ENCODE data around the gene LGALS7B. TPM values are rescaled to one million over a fixed set of nuclear protein-coding genes. Genes with fewer than 3 reads are reported as not detected.

Gene LGALS7B
- total and polyA plus RNA-seq, 10 of the 15 experiments (the other 5 are each of a cell fraction or from before 2014, with no cell fraction given), result not detected

DNA sequence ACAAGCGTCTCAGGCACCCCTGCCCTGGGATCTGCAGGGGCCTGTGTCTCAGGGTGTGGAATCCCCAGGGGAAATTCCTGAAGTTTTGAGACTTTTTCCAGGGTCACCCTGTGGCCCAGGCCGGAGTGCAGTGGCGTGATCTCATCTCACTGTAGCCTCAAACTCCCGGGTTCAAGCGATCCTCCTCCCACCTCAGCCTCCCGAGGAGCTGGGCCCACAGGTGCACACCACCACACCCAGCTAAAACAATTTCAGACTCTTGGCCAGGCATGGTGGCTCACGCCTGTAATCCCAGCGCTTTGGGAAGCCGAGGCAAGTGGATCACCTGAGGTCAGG lies 48.8 kb upstream of the LGALS7B start:
- SMC1A ChIA-PET (ENCODE audit: uncharacterized antibody, unreplicated experiment), result no interaction called here
- no TSS peak for BruUV-seq (replicated peaks)
- RAD21 ChIA-PET (ENCODE audit: unreplicated experiment), result no interaction called here
- intact Hi-C loops (cut with micrococcal nuclease; ENCODE audit: unreplicated experiment), result no loop called here
- POLR2A ChIA-PET, result interaction anchor here (0.7 kb wide), 1 partner anchor 21 kb away, joined by 4 read pairs; no protein-coding TSS in a partner anchor
- no peak overlapping the region for H3K4me3 ChIP-seq
- CTCF ChIA-PET, result interaction anchor here (1.5 kb wide), 1 partner anchor 29 kb away, joined by 4 read pairs; no protein-coding TSS in a partner anchor
- peaks cover 4% of the 10 kb centered on the region for H3K4me1 ChIP-seq (ENCODE audit: control insufficient read depth, insufficient read depth, low read length)
- FAIRE-seq (no peak), ATAC-seq (no peak), DNase-seq (ENCODE audit: low read depth, low spot score) (no peak)
- H3K27me3 ChIP-seq (replicated peaks in 1 of 2; ENCODE audit: control insufficient read depth in 2 of 2, insufficient read depth in 2 of 2, low read length in 1 of 2), result no peaks in the 10 kb centered on the region
- H3K79me2 ChIP-seq (ENCODE audit: control insufficient read depth, insufficient read depth, low read length), result no peaks in the 10 kb centered on the region; the same call in 1 of the 2 replicates
- WGBS (ENCODE audit: insufficient coverage, insufficient replicate concordance, low lambda C conversion rate, missing lambda C conversion rate), result 47% methylated on average over 9 of the region's 9 CpGs
- H3K9me3 ChIP-seq (replicated peaks; ENCODE audit: control insufficient read depth, insufficient read depth, low read length), result no peaks in the 10 kb centered on the region
- H4K20me1 ChIP-seq (ENCODE audit: control insufficient read depth, insufficient read depth), result no peaks in the 10 kb centered on the region
- no peak overlapping the region for H2AFZ ChIP-seq (ENCODE audit: control insufficient read depth, low read depth, low read length)
- H3K36me3 ChIP-seq (ENCODE audit: control insufficient read depth in 2 of 2, insufficient read depth in 2 of 2, low read length in 1 of 2), result no peaks in the 10 kb centered on the region
- no peak overlapping the region for H3K9ac ChIP-seq (ENCODE audit: control insufficient read depth, insufficient read depth, low read length)
- H3K4me2 ChIP-seq (ENCODE audit: control insufficient read depth, insufficient read depth), result no peak overlapping the region
- H3K27ac ChIP-seq (ENCODE audit: control insufficient read depth, insufficient read depth), result no peak overlapping the region
- in situ Hi-C loops (cut with MboI), result no loop called here
- no peak for TF ChIP-seq ZNF217 (IDR thresholded peaks at IDR 0.05)
- no peak for TF ChIP-seq PAX5 (IDR thresholded peaks at IDR 0.05; ENCODE audit: borderline replicate concordance, low read depth, low read length)
- no peak for TF ChIP-seq CBFB (IDR thresholded peaks at IDR 0.05; ENCODE audit: low read depth)
- TF ChIP-seq, protein P1, sequence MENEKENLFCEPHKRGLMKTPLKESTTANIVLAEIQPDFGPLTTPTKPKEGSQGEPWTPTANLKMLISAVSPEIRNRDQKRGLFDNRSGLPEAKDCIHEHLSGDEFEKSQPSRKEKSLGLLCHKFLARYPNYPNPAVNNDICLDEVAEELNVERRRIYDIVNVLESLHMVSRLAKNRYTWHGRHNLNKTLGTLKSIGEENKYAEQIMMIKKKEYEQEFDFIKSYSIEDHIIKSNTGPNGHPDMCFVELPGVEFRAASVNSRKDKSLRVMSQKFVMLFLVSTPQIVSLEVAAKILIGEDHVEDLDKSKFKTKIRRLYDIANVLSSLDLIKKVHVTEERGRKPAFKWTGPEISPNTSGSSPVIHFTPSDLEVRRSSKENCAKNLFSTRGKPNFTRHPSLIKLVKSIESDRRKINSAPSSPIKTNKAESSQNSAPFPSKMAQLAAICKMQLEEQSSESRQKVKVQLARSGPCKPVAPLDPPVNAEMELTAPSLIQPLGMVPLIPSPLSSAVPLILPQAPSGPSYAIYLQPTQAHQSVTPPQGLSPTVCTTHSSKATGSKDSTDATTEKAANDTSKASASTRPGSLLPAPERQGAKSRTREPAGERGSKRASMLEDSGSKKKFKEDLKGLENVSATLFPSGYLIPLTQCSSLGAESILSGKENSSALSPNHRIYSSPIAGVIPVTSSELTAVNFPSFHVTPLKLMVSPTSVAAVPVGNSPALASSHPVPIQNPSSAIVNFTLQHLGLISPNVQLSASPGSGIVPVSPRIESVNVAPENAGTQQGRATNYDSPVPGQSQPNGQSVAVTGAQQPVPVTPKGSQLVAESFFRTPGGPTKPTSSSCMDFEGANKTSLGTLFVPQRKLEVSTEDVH (IDR thresholded peaks at IDR 0.05; ENCODE audit: low read depth, partially characterized antibody), result no peak
- no peak for TF ChIP-seq CREB1 (IDR thresholded peaks at IDR 0.05; ENCODE audit: low read depth)
- TF ChIP-seq PAX8 (IDR thresholded peaks at IDR 0.05), result no peak
- no peak for TF ChIP-seq TCF7 (IDR thresholded peaks at IDR 0.05; ENCODE audit: borderline replicate concordance)
- TF ChIP-seq SIX5 (IDR thresholded peaks at IDR 0.05; ENCODE audit: low read depth, low read length, severe bottlenecking), result no peak
- no peak for TF ChIP-seq ZBED1 (IDR thresholded peaks at IDR 0.05; ENCODE audit: borderline replicate concordance)
- TF ChIP-seq, protein P2, sequence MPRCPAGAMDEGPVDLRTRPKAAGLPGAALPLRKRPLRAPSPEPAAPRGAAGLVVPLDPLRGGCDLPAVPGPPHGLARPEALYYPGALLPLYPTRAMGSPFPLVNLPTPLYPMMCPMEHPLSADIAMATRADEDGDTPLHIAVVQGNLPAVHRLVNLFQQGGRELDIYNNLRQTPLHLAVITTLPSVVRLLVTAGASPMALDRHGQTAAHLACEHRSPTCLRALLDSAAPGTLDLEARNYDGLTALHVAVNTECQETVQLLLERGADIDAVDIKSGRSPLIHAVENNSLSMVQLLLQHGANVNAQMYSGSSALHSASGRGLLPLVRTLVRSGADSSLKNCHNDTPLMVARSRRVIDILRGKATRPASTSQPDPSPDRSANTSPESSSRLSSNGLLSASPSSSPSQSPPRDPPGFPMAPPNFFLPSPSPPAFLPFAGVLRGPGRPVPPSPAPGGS (IDR thresholded peaks at IDR 0.05; ENCODE audit: borderline replicate concordance, insufficient read depth, low read depth, low read length, poor library complexity, severe bottlenecking), result no peak
- TF ChIP-seq, protein P3, sequence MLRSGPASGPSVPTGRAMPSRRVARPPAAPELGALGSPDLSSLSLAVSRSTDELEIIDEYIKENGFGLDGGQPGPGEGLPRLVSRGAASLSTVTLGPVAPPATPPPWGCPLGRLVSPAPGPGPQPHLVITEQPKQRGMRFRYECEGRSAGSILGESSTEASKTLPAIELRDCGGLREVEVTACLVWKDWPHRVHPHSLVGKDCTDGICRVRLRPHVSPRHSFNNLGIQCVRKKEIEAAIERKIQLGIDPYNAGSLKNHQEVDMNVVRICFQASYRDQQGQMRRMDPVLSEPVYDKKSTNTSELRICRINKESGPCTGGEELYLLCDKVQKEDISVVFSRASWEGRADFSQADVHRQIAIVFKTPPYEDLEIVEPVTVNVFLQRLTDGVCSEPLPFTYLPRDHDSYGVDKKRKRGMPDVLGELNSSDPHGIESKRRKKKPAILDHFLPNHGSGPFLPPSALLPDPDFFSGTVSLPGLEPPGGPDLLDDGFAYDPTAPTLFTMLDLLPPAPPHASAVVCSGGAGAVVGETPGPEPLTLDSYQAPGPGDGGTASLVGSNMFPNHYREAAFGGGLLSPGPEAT (IDR thresholded peaks at IDR 0.05; ENCODE audit: low read depth), result no peak
- TF ChIP-seq MEF2A (IDR thresholded peaks at IDR 0.05; ENCODE audit: insufficient read depth, low read depth, low read length), result no peak
- TF ChIP-seq, protein P4, sequence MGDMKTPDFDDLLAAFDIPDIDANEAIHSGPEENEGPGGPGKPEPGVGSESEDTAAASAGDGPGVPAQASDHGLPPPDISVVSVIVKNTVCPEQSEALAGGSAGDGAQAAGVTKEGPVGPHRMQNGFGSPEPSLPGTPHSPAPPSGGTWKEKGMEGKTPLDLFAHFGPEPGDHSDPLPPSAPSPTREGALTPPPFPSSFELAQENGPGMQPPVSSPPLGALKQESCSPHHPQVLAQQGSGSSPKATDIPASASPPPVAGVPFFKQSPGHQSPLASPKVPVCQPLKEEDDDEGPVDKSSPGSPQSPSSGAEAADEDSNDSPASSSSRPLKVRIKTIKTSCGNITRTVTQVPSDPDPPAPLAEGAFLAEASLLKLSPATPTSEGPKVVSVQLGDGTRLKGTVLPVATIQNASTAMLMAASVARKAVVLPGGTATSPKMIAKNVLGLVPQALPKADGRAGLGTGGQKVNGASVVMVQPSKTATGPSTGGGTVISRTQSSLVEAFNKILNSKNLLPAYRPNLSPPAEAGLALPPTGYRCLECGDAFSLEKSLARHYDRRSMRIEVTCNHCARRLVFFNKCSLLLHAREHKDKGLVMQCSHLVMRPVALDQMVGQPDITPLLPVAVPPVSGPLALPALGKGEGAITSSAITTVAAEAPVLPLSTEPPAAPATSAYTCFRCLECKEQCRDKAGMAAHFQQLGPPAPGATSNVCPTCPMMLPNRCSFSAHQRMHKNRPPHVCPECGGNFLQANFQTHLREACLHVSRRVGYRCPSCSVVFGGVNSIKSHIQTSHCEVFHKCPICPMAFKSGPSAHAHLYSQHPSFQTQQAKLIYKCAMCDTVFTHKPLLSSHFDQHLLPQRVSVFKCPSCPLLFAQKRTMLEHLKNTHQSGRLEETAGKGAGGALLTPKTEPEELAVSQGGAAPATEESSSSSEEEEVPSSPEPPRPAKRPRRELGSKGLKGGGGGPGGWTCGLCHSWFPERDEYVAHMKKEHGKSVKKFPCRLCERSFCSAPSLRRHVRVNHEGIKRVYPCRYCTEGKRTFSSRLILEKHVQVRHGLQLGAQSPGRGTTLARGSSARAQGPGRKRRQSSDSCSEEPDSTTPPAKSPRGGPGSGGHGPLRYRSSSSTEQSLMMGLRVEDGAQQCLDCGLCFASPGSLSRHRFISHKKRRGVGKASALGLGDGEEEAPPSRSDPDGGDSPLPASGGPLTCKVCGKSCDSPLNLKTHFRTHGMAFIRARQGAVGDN (IDR thresholded peaks at IDR 0.05), result no peak
- TF ChIP-seq FOS (IDR thresholded peaks at IDR 0.05; ENCODE audit: borderline replicate concordance, extremely low read depth, insufficient read length), result no peak
- TF ChIP-seq TCF3 (IDR thresholded peaks at IDR 0.05; ENCODE audit: borderline replicate concordance, insufficient read depth, low read depth, low read length), result no peak

Data from GM12878 (cell line).